WTC11 (cell line): ENCODE results near the gene LDLRAD4. TPM values are rescaled to one million over a fixed set of nuclear protein-coding genes. Genes with fewer than 3 reads are reported as not detected.

Experiments
- ATAC-seq: fragments of 200-7000 bp; cut with Tn5 transposase; 2 replicates; pipeline ENCODE4 v1.10.0; 2021; ENCODE audit warnings: mild to moderate bottlenecking, moderate library complexity
- CTCF ChIA-PET: fragments of 300-600 bp; sonication (Branson Sonifier 250); formaldehyde crosslinking; loops from one replicate; lab custom pipeline; 2021; ENCODE audit warnings: antibody characterized with exemption; lab: Charles Lee
- POLR2A ChIA-PET: fragments of 350-600 bp; sonication (Branson Sonifier 250); formaldehyde crosslinking; loops from one replicate; lab custom pipeline; 2021; ENCODE audit warnings: antibody characterized with exemption; lab: Charles Lee
- DNase-seq: peaks from one replicate; pipeline ENCODE4 v3.0.0; 2021; ENCODE audit warnings: low spot score
- H3K27ac Mint-ChIP-seq: 2 replicates; pipeline ENCODE4 v1.8.0; 2021; ENCODE audit warnings: mixed read lengths
- H3K27me3 Mint-ChIP-seq: 2 replicates; pipeline ENCODE4 v1.8.0; 2021; ENCODE audit warnings: low read depth, mild to moderate bottlenecking, moderate library complexity, mixed read lengths
- H3K36me3 Mint-ChIP-seq: 2 replicates; pipeline ENCODE4 v1.8.0; 2021; ENCODE audit warnings: mixed read lengths
- H3K4me1 Mint-ChIP-seq: 2 replicates; pipeline ENCODE4 v1.8.0; 2022; ENCODE audit warnings: mixed read lengths
- H3K4me3 Mint-ChIP-seq: 2 replicates; pipeline ENCODE4 v1.8.0; 2021; ENCODE audit warnings: mild to moderate bottlenecking, moderate library complexity, mixed read lengths
- H3K9me3 Mint-ChIP-seq: 2 replicates; pipeline ENCODE4 v1.8.0; 2021; ENCODE audit warnings: mixed read lengths
- ATF3 ChIP-seq: sonication (generic); formaldehyde crosslinking; conservative IDR thresholded peaks from 2 replicates; pipeline ENCODE4 v1.8.1; 2022; ENCODE audit warnings: mild to moderate bottlenecking, missing genetic modification reagents
- CDX4 ChIP-seq: fragments of 250-450 bp; sonication (Bioruptor Pico); IDR thresholded peaks from 2 replicates; pipeline ENCODE4 v1.9.0; 2021; ENCODE audit warnings: moderate library complexity, mild to moderate bottlenecking, inconsistent platforms, borderline replicate concordance
- E2F4 ChIP-seq: sonication (generic); formaldehyde crosslinking; IDR thresholded peaks from 2 replicates; pipeline ENCODE4 v1.8.1; 2022; ENCODE audit warnings: low read depth, mild to moderate bottlenecking, moderate library complexity, missing genetic modification reagents, borderline replicate concordance
- ESRRA ChIP-seq: sonication (generic); formaldehyde crosslinking; IDR thresholded peaks from 2 replicates; pipeline ENCODE4 v1.8.1; 2022; ENCODE audit warnings: mild to moderate bottlenecking, missing genetic modification reagents, borderline replicate concordance
- GRHL2 ChIP-seq: fragments of 250-450 bp; sonication (Bioruptor Pico); IDR thresholded peaks from 2 replicates; pipeline ENCODE4 v1.8.0; 2022; ENCODE audit warnings: mild to moderate bottlenecking, moderate library complexity; ENCODE audit not compliant: insufficient replicate concordance, severe bottlenecking
- KAT7 ChIP-seq: sonication (generic); formaldehyde crosslinking; IDR thresholded peaks from 2 replicates; pipeline ENCODE4 v1.8.1; 2023; ENCODE audit warnings: missing genetic modification reagents, mild to moderate bottlenecking, borderline replicate concordance
- MLX ChIP-seq: sonication (generic); formaldehyde crosslinking; IDR thresholded peaks from 2 replicates; pipeline ENCODE4 v1.8.1; 2023; ENCODE audit warnings: mild to moderate bottlenecking, missing genetic modification reagents, moderate library complexity
- NR2C2 ChIP-seq: sonication (generic); formaldehyde crosslinking; IDR thresholded peaks from 2 replicates; pipeline ENCODE4 v1.8.0; 2022; ENCODE audit warnings: mild to moderate bottlenecking, missing genetic modification reagents
- PREB ChIP-seq: sonication (generic); formaldehyde crosslinking; IDR thresholded peaks from 2 replicates; pipeline ENCODE4 v1.8.1; 2022; ENCODE audit warnings: mild to moderate bottlenecking, missing genetic modification reagents, moderate library complexity, borderline replicate concordance
- RORB ChIP-seq: fragments of 250-450 bp; sonication (Bioruptor Pico); IDR thresholded peaks from 2 replicates; pipeline ENCODE4 v1.9.0; 2021; ENCODE audit warnings: mild to moderate bottlenecking
- SMAD3 ChIP-seq: sonication (generic); formaldehyde crosslinking; IDR thresholded peaks from 2 replicates; pipeline ENCODE4 v1.8.0; 2022; ENCODE audit warnings: missing genetic modification reagents, mild to moderate bottlenecking, borderline replicate concordance
- TP53 ChIP-seq: sonication (generic); formaldehyde crosslinking; IDR thresholded peaks from 2 replicates; pipeline ENCODE4 v1.8.1; 2023; ENCODE audit warnings: mild to moderate bottlenecking, missing genetic modification reagents
- ZNF121 ChIP-seq: sonication (generic); formaldehyde crosslinking; IDR thresholded peaks from 2 replicates; pipeline ENCODE4 v1.8.0; 2023; ENCODE audit warnings: missing genetic modification reagents
- ZNF281 ChIP-seq: sonication (generic); formaldehyde crosslinking; IDR thresholded peaks from 2 replicates; pipeline ENCODE4 v1.8.0; 2023; ENCODE audit warnings: mild to moderate bottlenecking, missing genetic modification reagents
- ZNF416 ChIP-seq: fragments of 250-450 bp; sonication (Bioruptor Pico); IDR thresholded peaks from 2 replicates; pipeline ENCODE4 v1.9.0; 2021; ENCODE audit warnings: mild to moderate bottlenecking, inconsistent platforms
- ZNF425 ChIP-seq: fragments of 250-450 bp; sonication (Bioruptor Pico); conservative IDR thresholded peaks from 2 replicates; pipeline ENCODE4 v1.9.0; 2021; ENCODE audit warnings: mild to moderate bottlenecking
- ZNF532 ChIP-seq: fragments of 250-450 bp; sonication (Bioruptor Pico); IDR thresholded peaks from 2 replicates; pipeline ENCODE4 v1.9.0; 2021; ENCODE audit warnings: mild to moderate bottlenecking, borderline replicate concordance
- total RNA-seq: library from RNA; stranded (reverse); gene quantifications from 3 replicates; pipeline ENCODE4 v1.2.3, GENCODE V29; 2021

LDLRAD4 gene
- total RNA-seq, 1 experiment from 2014 or later: 6.2 TPM

GRCh38 chr18:13546638-13547037 lies 328.1 kb downstream of the LDLRAD4 start:
- Mint-ChIP-seq H3K36me3 (no peaks in the 10 kb centered on the region), H3K4me1 (no peaks in the 10 kb centered on the region; the same call in 1 of the 2 replicates)
- TF ChIP-seq E2F4: no peak
- TF ChIP-seq, all 79 proteins: peak for 0
- DNase-seq (no peak), ATAC-seq (no peak)
- Mint-ChIP-seq H3K4me3 (no peak overlapping the region), H3K9me3 (peaks cover 4% of the 10 kb centered on the region; the same call in 1 of the 2 replicates), H3K27ac (no peak overlapping the region), H3K27me3 (no peaks in the 10 kb centered on the region)
- ChIA-PET CTCF (no interaction called here), POLR2A (no interaction called here)

GRCh38 chr18:13547347-13547746 lies 328.8 kb downstream of the LDLRAD4 start:
- no peaks in the 10 kb centered on the region for H3K27me3 Mint-ChIP-seq
- H3K27ac Mint-ChIP-seq: no peak overlapping the region
- POLR2A ChIA-PET: interaction anchor here (0.6 kb wide), 1 partner anchor 42 kb away, joined by 3 read pairs; no protein-coding TSS in a partner anchor
- no peaks in the 10 kb centered on the region for H3K36me3 Mint-ChIP-seq
- peaks cover 4% of the 10 kb centered on the region; the same call in 1 of the 2 replicates for H3K9me3 Mint-ChIP-seq
- H3K4me1 Mint-ChIP-seq: no peaks in the 10 kb centered on the region; the same call in 1 of the 2 replicates
- DNase-seq (no peak), ATAC-seq (no peak)
- CTCF ChIA-PET: no interaction called here
- H3K4me3 Mint-ChIP-seq: no peak overlapping the region
- TF ChIP-seq GRHL2 (no peak), ESRRA (CRISPR knock-in tag) (no peak), PREB (CRISPR knock-in tag) (no peak), KAT7 (no peak), ZNF121 (CRISPR knock-in tag) (no peak), RORB (CRISPR knock-in tag) (no peak), ATF3 (CRISPR knock-in tag) (no peak), SMAD3 (CRISPR knock-in tag) (no peak), NR2C2 (CRISPR knock-in tag) (no peak), CDX4 (CRISPR knock-in tag) (no peak), TP53 (no peak), MLX (CRISPR knock-in tag) (no peak), ZNF416 (CRISPR knock-in tag) (no peak), ZNF425 (CRISPR knock-in tag) (no peak), ZNF281 (CRISPR knock-in tag) (no peak), ZNF532 (CRISPR knock-in tag) (no peak)
